Stimulated activated CD4-positive, alpha-beta T cell treated with anti-CD3 and anti-CD28 coated beads, Interleukin-12 subunit alpha, Interleukin-12 subunit beta, amount 100 ng/mL, for 4 hours (primary cell): ENCODE results near the gene SPINK8.
"Not testable (repeated sequence)": the region's sequence is repeated elsewhere in the genome, so short reads cannot be mapped to it uniquely, and the experiment has no call there.

ENCODE experiments used
- DNase-seq: peaks from one replicate; pipeline ENCODE4 v3.0.0-alpha.2; 2020

The SPINK8 gene

DNA sequence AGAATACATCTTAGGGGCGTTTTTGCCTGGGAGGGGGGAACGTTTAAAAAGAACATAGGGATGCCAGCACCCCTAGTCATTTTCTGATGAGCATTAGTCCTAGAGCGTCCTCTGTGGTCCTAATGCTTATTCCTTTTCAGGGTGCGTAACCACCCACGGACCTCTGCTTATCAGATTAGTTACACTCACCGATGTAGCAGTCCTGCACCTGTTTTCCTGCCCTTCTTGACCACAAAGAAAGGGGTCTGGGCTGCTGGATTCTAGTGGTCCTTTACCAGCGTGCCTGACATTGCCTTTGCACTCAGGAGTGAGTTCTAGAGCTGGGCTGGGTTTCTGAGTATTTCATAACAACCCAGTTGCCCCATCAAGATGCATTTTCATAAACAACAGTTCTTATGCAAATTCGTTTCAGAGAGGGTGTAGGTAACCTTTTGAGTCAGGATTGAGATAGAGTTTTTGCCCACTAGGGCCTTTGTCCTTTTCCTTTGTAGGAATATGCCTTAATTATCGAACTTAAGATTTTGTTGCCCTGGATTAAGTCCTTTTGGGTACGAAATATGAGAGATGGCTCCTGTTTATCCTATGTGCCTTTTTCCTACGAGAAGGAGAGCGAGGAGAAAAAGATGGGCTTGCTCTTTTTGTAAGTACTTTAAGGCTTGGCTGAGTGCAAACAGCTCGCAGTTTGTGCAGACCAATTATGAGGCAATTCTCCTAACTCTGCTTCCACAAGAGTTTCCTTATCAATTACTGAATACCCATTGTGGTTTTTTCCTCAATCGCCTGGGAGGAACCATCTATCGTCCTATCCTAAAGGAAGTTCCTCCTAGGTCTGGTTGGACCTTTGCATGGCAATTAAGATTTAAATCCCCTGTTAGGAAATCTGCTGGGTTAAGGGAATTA lies at the start of gene SPINK8:
SPINK8 (minus strand) TSS at position 316 of the 900 bp plus-strand sequence. CDS start 5,320 bp downstream, outside the sequence.
- DNase-seq: not testable (repeated sequence)

DNA sequence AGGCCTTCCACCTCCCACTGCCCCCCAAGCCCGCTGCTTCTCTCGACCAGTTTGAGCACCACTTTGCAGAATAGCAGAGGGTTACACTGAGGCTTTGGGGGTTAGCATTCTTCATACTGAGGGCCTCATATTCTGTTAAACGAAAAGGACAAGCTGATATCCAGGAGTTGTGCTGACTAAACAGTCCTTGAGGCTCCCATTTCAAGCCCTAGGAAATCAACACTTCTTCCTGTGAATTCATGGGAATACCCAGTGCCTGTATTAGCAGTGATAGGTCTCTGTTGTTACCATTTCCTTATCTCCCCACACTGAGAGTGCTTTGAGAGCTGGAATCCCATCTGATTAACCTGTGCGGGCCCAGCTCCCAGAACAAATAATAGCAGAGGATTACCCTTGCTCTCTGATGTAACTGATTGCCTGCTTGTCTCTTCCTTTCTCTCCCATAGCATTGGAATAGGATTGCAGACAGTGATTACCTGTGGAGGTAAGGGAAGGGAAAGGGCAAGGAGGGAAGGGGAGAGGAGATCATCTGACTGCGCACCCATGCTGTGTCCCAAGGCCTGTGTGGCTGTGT lies 39.5 kb upstream of the SPINK8 start:
- no peak for DNase-seq

DNA sequence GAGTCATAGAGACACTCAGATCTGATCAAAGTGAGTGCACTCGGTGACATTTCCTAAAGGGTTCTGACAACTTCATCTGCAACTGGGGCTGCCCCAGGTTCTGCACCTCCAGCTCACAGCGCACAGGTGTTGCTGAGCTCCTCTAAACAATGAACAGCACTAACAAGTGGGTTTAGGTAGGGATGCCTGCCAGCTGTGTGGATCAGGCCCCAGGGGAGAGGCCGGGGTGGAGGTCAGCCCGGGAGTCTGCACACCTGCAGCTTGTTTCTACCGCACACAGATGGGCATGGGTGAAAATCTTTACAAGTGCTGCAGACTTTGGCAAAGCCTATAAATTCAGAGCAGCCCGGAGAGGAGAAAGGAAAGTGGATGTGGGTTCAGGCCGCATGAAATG lies 38.9 kb upstream of the SPINK8 start:
- no peak for DNase-seq

DNA sequence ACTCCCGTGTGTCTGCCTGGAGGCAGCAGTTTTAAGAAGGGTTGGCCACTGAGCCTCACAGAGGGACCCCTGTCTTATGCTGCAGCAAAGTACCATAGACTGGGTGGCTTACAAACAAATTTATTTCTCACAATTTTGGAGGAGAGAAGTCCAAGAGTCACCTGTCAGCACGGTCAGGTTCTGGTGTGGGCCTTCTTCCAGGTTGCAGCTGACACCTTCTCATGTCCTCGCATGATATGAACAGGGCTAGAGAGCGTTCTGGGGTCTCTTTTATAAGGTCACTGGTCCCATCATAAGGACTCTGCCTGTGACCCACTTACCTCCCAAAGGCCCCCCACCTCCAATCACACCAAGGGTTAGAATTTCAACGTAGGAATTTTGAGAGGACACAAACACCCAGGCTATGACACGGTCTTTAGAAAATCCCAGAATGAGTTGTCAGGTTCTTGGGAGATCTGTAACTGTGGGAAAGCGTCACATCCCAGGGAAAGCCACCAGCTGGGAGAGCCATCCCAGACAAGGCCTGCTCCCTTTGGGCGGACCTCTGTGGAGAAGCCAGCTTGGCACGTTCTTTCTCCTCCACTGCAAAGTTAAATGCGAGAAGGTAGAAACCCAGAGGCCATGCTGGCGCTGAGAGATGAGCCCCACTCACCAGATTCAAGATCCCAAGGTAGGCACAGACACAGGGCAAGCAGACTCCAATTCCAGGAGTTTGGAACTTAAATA lies 38.4 kb upstream of the SPINK8 start, which contains the start of gene FBXW12:
FBXW12 (plus strand) TSS at position 569 of the 726 bp plus-strand sequence. CDS start 549 bp downstream, outside the sequence.
- no peak for DNase-seq

DNA sequence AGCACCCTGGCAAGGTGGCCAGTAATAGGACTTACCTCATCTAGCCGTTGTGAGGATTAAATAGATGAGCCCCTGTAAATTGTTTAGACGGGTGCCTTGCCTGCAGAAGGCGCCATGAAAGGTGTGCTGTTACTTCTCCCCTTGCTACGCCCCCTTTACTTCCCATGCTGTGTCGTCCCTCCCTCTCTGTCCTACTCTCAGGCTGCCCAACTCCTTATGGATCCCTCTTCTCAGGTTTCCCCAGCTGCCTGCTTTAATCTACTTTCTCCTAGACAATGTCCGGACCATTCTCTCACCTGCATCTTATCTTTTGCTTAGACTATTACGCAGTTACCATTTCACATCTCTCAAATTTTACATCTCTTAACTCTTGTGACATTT lies 36.9 kb upstream of the SPINK8 start:
- DNase-seq: no peak

DNA sequence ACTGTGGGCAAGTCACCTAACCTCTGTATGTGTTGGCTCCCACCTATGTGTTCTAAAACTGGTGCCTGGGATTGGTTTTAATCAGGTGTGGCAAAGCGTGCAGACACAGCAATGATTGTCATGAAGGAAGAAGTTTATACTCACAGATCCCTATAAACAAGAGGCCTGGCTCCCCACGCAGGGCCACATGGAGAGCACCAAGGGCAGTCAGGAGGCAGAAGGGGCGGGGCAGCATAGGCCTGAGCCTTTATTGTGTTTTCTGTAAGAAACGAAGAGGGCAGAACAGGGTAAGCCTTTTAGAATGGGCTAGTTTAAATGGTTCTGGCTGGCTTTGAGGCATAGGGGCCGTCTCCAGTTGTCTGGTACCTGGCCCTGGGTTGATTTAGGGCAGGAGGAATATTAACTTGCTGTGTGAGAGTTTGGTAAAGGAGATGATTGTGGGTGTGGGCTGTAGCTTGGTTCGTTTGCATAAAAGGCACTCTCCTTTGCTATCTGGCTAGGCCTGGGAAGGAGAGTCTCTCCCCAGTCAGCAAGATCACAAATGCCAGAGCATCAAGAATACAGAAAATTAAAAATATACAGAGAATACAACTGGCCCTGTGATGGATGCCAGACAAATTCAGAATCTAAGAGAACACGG lies 36.4 kb upstream of the SPINK8 start:
- no peak for DNase-seq

DNA sequence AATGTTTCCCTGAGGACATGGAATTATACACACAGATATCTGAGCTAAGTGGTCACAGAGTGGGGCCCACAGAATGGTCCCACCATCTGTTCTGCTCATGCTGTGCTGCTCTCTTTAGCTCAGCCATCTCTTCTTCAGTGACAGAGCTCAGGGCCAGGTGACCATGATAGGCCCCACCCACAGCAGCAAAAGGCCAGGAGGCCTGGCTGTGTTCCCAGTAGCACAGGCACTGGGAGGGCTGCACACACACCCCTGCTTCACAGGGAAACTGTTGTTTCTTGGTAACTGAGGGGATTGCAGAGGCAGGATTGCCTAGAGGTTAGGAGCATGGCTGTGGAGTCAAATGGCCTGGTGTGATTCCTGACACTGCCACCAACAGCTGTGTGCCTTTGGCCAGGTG lies 33.7 kb upstream of the SPINK8 start:
- DNase-seq: no peak

DNA sequence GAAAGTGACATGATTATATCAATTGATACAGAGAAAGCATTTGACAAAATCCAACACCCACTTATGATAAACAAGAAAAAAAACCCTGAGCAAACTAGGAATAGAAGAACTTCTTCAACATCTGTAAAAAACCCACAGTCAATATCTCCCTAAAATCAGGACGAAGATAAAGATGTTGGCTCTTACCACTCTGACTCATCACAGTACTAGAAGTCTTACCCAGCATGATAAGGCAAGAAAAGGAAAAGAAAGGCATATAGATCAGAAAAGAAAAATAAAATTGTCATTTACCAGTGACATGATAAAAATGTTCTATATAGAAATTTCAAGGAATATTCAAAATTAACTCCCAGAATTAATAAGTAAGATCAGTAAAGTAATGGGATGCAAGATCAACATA lies 31.4 kb upstream of the SPINK8 start:
- DNase-seq: no peak

DNA sequence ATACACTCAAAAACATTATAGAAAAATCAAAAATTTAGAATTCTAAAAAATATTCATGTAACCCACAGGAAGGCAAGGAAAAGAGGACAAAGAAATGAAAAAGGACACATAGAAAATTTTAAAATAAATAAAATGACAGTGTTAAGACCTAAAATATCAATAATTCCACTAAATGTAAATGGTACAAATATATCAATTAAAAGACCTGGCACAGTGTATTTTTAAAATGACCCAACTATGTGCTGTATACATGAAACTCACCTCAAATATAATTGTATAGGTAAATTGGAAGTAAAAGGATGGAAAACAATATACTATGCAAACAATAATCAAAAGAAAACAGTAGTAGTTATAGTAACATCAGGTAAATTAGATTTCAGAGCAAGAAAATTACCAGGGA lies 28.5 kb upstream of the SPINK8 start:
- DNase-seq: no peak

DNA sequence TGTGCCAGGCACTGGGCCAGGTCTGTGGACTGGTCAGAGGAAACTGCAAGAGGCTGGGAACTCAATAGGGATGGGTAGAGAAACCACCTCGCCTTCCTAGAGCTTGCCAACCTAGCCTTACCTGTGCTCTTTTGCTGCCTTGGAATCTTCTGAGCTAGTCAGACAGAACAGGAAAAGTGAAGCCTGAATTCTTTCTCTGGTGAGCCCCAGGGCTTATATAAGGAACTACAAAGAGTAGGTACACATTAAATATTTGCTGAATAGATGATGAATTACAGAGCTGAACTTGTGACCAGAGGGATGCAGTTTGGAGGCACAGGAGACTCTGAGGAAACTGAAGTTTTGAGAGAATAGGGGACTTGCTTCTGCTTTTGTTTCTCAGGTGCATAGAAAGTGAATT lies 23.0 kb upstream of the SPINK8 start:
- no peak for DNase-seq

DNA sequence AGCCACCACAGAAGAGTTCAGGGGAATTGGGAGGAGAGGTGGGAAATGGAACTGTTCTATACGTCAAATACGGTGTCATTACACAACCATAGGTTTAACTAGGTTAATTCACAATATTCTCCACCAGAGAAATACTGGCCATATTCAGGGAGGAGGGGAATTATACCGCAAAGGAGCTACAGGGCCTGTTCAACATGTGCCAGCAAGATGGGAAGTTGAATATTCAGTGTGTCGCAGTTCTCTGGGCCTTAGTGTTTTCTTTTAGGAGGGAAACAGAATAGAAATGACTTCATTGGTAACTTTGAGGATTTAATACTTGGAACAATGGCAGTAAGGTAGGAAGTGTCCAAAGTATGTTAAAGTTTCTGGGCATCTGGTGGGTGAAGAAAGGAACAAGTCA lies 20.5 kb upstream of the SPINK8 start:
- no peak for DNase-seq

DNA sequence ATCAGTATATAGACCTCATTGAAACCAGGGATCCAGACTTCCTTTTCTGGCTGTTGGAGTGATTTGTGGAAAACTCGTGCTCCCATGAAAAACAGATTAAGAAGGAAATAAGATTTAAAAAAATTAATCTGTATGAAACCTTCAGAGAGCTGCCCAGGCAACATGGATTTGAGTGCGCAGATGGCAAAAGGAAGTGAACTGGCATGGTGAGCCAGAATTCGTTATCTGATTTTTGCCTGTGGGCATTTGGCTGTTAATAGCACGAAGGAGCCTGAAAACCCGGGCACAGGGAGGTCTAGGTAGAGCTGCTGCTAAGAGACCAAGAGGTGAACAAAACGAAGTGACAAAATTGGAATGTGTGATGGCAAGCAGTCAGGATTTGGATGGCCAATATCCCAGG lies 19.1 kb upstream of the SPINK8 start:
- no peak for DNase-seq

DNA sequence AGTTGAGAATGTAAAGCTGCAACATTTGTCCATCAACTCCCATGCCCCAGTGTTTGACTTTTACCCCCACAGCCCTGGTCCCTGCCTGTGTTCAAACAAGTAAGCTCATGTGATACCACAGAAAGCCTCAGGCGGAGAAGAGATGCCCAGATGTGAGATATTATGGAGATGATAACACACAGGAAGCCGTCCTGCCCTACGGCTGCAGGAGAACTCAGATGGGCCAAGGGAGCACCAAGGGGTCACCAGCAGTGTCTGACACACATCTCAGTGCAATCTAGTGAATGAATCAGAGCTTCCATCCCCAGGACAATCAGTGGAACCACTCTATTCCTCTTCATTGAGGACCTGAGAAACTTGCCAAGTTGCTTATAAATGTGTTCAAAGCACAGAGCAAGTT lies 14.0 kb upstream of the SPINK8 start:
- DNase-seq: no peak

DNA sequence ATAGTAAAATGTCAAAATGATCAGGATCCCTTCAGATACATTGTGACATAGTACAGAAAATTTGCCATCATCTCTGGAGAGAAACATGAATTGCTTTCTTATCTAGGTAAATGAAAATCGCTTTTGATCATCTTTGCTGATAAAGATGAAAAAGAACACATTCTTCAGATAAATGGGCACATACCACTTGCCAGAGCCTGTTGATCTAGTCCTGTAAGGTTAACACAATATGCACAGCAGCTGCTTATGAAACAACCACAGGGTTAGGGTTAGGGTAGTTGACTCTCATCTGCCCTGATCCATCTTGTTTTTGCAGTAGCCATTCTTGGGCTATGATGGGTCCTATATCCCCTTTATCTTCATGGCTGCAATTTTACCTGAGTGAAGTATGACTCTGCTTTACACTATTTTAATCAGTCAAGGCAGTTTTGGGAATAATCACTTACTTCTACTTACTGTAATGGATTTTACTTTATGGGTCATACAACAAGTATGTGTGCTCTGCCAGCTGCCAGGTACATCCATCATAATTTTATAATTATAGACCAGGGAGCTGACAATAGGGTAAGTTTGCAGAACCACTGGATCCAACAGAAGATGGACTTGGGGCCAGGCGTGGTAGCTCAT lies 12.6 kb upstream of the SPINK8 start:
- DNase-seq: no peak

DNA sequence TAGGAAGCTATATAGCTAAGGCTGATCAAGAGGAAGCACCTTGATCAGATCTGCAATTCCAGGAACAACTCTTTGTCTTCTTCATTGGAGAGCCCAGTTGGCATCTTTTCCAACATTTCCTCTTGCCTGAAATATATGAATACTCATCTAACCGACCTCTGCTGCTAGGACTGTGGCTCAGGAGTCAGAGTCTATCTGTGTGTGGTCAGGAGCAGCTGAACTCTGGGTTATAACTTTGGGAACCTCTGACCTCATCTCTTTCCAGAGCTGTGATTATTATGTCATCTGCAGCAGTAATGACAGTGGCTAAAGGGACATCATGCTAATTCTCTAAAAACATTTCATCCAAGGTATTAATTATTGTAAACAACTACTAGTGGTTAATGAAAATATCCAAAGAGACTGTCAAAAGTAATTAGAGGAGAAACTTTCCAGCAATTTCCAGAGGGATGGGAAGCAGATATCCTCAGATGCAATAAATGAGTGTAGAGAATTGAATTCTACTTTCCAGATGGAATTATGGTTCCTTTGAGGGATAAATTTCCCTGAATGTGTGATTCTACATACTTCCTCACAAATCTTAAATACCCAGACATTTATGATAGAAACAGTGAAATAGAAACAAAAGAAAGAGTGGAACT lies 11.5 kb upstream of the SPINK8 start:
- DNase-seq: no peak

DNA sequence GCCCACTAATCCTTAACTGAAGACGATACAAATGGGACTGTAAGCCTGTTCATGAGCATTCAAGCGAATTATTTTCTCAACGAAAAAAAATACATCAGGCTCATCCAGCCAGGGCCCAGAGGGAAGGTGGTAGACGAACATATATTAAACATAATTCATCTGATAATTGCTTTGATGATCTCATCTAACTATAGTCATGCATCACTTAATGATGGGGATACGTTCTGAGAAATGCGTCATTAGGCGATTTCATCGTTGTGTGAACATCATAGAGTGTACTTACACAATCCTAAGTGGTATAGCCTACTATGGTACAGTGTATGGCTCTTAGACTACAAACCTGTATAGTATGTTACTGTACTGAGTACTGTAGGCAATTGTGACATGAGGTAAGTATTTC lies 10.0 kb upstream of the SPINK8 start:
- DNase-seq: no peak

DNA sequence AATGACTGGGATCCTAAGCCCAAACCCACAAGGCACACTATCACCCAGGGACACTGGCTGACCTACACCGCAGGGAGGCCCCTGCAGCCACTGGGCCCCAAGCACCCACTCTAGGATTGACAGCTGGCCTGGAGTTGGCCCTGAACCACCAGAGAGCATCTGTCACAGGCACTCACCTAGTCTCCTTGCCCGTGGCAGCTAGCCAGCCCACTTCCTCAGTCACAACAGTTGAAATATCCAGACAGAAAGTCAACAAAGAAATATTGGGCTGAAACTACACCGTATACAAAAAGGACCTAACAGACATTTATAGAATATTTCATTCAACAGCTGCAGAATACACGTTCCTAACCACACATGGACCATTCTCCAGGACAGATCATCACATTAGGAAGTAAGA lies 5.2 kb upstream of the SPINK8 start:
- DNase-seq: no peak

DNA sequence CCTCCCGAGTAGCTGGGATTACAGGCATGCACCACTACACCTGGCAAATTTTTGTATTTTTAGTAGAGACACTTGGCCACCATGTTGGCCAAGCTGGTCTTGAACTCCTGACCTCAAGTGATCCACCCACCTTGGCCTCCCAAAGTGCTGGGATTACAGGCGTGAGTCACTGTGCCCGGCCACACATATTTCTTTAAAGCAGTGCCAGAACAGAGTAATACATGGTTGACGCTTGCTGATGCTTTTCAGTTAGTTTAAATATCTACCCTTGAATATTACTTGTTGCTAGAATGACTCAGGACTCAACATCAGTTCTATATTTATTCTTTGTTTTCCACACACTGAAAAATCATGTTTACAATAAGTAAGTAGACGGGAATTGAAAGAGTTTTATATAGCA lies 4.1 kb upstream of the SPINK8 start:
- DNase-seq: not testable (repeated sequence)

DNA sequence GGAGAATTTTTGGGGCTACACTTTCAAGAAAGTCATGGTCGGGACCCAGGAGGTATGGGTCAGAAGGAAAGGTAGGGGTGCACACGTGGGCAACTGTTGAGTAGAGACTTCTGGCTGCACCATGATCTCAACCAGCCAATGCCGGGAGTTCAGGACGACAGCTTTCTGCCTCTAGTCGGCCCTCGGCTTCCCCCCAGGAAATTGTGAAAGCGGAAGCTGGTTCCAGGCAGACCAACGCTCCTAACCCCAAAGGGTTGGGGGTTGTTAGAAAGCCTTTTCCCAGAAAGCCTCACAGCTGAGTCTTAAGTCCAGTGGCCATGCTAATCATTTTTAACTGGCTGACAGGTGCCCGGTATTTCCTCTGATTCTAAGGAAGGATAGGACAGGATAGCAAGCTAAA lies 1.8 kb upstream of the SPINK8 start:
- not testable (repeated sequence) for DNase-seq

DNA sequence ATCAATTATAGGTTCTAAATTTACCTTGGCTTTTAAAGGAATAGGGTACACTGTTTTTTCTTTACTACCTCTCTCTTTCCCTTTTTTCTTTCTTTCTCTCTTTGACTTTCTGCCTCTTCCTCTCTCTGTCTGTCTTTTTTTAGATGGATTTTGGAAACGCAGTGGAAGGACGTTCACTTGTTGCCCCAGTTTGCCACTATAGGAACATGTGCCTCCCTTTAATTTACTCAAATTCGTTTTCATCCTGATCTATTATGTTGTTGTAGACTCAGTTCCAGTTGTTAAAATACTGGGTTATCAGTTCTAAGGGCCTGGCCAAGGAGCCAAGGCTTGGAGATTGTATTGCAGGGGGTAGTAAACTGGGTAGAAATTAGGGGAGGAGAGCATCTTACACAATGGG lies 1.1 kb upstream of the SPINK8 start:
- no peak for DNase-seq

DNA sequence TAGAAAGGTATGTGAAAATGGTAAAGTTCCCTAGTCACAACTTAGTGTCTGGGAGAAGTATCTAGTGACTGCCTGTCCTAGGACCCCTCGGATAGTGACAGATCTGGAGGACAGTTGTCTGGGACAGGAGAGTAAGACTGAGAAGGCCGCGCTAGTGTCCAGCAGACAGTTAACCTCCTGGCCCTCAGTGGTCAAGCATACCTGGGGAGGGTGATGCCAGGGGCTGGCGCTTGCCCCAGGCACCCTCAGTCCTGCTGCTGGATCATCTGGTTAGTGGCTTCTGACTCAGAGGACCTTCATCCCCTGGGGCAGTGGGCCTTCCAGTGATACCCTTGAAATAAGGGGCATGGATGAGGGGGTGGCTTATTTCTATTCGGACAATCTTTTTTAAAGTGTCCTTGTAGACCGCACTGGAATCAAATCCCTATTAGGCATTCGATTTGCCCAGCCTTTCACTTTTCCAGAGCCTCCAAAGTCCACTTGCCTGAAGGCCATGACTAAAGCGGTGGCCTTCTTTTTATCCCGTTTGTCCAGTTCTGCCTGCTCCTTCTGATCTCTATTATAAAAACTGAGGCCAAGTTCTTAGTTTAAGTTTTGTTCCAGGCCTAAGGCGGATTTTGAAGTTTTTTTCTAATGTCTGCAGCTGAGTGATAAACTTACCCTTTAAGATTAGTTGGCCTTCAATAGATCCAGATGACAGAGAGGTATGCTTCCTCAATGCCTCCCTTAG lies 1.6 kb downstream of the SPINK8 start:
- not testable (repeated sequence) for DNase-seq

DNA sequence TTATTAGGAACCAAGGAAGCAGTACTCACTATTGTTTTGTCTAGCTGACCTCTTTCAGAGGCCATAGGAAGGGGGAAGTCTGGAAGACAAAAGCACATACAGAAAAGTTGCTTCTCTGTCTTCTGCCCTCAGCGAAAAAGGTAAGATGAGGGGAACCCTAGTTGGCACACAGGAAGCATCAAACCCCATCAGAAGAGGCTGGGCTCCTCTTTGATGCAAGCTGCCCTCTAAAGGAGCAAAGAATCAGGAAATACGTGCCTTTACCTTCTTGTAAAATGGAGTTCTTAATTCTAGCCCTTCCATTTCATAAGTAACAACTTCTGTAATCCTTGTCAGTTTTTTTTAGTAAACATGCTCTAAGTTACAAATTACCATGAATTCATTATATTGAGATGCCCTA lies 12.5 kb downstream of the SPINK8 start:
- no peak for DNase-seq
